ENCODE data around the gene MAST1.
"Not testable (repeated sequence)": the region's sequence is repeated elsewhere in the genome, so short reads cannot be mapped to it uniquely, and the experiment has no call there.

The MAST1 gene

GRCh38 chr19:12886969-12887747 is 48.8 kb downstream of the MAST1 start, which contains the start of gene KLF1:
TSS of gene KLF1 (minus strand) at chr19:12887201. CDS start at chr19:12887140, 61 bp downstream.
- no peak for DNase-seq (ENCODE audit: low spot score)
- Histone ChIP-seq H2BK5ac (ENCODE audit: low read length) (peak within 1 kb of the TSS; percentile 82), H2BK120ac (ENCODE audit: low read depth, low read length) (no peak within 1 kb of the TSS), H3K9me3 (replicated peaks in 1 of 2; ENCODE audit: control insufficient read depth in 2 of 2, insufficient read depth in 1 of 2, low read depth in 1 of 2, low read length in 2 of 2) (peaks cover 11 to 17% of the 10 kb centered on the region in 2 donors), H3K36me3 (replicated peaks in 1 of 2; ENCODE audit: control insufficient read depth in 2 of 2, insufficient read depth in 2 of 2, low read length in 2 of 2) (no peaks in the 10 kb centered on the region), H3K27me3 (ENCODE audit: control insufficient read depth in 3 of 3, insufficient read depth in 3 of 3, low read depth in 1 of 3, low read length in 3 of 3) (peaks cover 11 to 70% (median 42%) of the 10 kb centered on the region in 3 experiments), H2AK5ac (ENCODE audit: low read depth, low read length) (peak within 1 kb of the TSS; percentile 94), H2AFZ (ENCODE audit: low read length) (peak within 1 kb of the TSS; percentile 90), H3K23ac (ENCODE audit: low read depth, low read length, poor library complexity) (peak within 1 kb of the TSS; percentile 68), H3K4me1 (ENCODE audit: control insufficient read depth in 2 of 2, insufficient read depth in 1 of 2, low read depth in 1 of 2, low read length in 2 of 2) (peaks cover 4 to 8% of the 10 kb centered on the region in 2 donors), H3K27ac (replicated peaks; ENCODE audit: low read length) (no peak within 1 kb of the TSS), H3K18ac (ENCODE audit: low read length) (peak within 1 kb of the TSS; percentile 90), H3K4me3 (ENCODE audit: low read length in 2 of 2) (no peak within 1 kb of the TSS), H3K4ac (ENCODE audit: low read length) (no peak within 1 kb of the TSS), H3K14ac (ENCODE audit: low read length) (no peak within 1 kb of the TSS), H4K91ac (ENCODE audit: low read depth, low read length, poor library complexity) (no peak within 1 kb of the TSS), H4K8ac (ENCODE audit: low read depth, low read length) (peak within 1 kb of the TSS; percentile 82), H3K4me2 (ENCODE audit: insufficient read depth, low read length, poor library complexity, severe bottlenecking) (peak within 1 kb of the TSS; percentile 89), H3K9ac (ENCODE audit: low read depth, low read length, poor library complexity) (peak within 1 kb of the TSS; percentile 30), H2BK12ac (ENCODE audit: low read length) (peak within 1 kb of the TSS; percentile 60), H2BK15ac (ENCODE audit: low read length) (peak within 1 kb of the TSS; percentile 89), H3K79me1 (ENCODE audit: low read depth, low read length) (peaks cover 10% of the 10 kb centered on the region)
- WGBS, 2 donors (ENCODE audit: extremely low coverage in 2 of 2, insufficient read length in 2 of 2, insufficient replicate concordance in 1 of 2), result no CpG with 5 or more reads among the region's 17 CpGs

- no CpG with 5 or more reads among the region's 5 CpGs for WGBS, 2 donors (ENCODE audit: extremely low coverage in 2 of 2, insufficient read length in 2 of 2, insufficient replicate concordance in 1 of 2)
- Histone ChIP-seq H4K8ac (ENCODE audit: low read depth, low read length) (no peak overlapping the region), H2BK15ac (ENCODE audit: low read length) (no peak overlapping the region), H4K91ac (ENCODE audit: low read depth, low read length, poor library complexity) (no peak overlapping the region), H3K79me1 (ENCODE audit: low read depth, low read length) (peaks cover 10% of the 10 kb centered on the region), H3K23ac (ENCODE audit: low read depth, low read length, poor library complexity) (no peak overlapping the region), H3K36me3 (replicated peaks in 1 of 2; ENCODE audit: control insufficient read depth in 2 of 2, insufficient read depth in 2 of 2, low read length in 2 of 2) (peaks cover 0 to 1% of the 10 kb centered on the region in 2 donors), H2BK120ac (ENCODE audit: low read depth, low read length) (no peak overlapping the region), H3K9ac (ENCODE audit: low read depth, low read length, poor library complexity) (no peak overlapping the region), H2AK5ac (ENCODE audit: low read depth, low read length) (no peak overlapping the region), H3K4me2 (ENCODE audit: insufficient read depth, low read length, poor library complexity, severe bottlenecking) (no peak overlapping the region), H2BK5ac (ENCODE audit: low read length) (no peak overlapping the region), H3K27ac (replicated peaks; ENCODE audit: low read length) (no peak overlapping the region), H3K4ac (ENCODE audit: low read length) (no peak overlapping the region), H3K9me3 (replicated peaks in 1 of 2; ENCODE audit: control insufficient read depth in 2 of 2, insufficient read depth in 1 of 2, low read depth in 1 of 2, low read length in 2 of 2) (peaks cover 11 to 13% of the 10 kb centered on the region in 2 donors), H3K4me1 (ENCODE audit: control insufficient read depth in 2 of 2, insufficient read depth in 1 of 2, low read depth in 1 of 2, low read length in 2 of 2) (peaks cover 4 to 8% of the 10 kb centered on the region in 2 donors), H2BK12ac (ENCODE audit: low read length) (no peak overlapping the region), H3K18ac (ENCODE audit: low read length) (no peak overlapping the region), H3K27me3 (ENCODE audit: control insufficient read depth in 3 of 3, insufficient read depth in 3 of 3, low read depth in 1 of 3, low read length in 3 of 3) (peaks cover 11 to 60% (median 39%) of the 10 kb centered on the region in 3 experiments), H3K14ac (ENCODE audit: low read length) (no peak overlapping the region), H3K4me3 (ENCODE audit: low read length in 2 of 2) (no peak overlapping the region), H2AFZ (ENCODE audit: low read length) (no peak overlapping the region)
- DNase-seq (ENCODE audit: low spot score), result no peak
Observed at GRCh38 chr19:12888006-12888603, 49.8 kb downstream of the MAST1 start.

- not testable (repeated sequence) for H3K4me1 ChIP-seq (ENCODE audit: control insufficient read depth in 2 of 2, insufficient read depth in 1 of 2, low read depth in 1 of 2, low read length in 2 of 2); H2BK120ac ChIP-seq (ENCODE audit: low read depth, low read length); H2BK15ac ChIP-seq (ENCODE audit: low read length); DNase-seq (ENCODE audit: low spot score); H3K14ac ChIP-seq (ENCODE audit: low read length); H3K4ac ChIP-seq (ENCODE audit: low read length); H2BK12ac ChIP-seq (ENCODE audit: low read length); H2BK5ac ChIP-seq (ENCODE audit: low read length); H3K79me1 ChIP-seq (ENCODE audit: low read depth, low read length); H4K91ac ChIP-seq (ENCODE audit: low read depth, low read length, poor library complexity); H2AK5ac ChIP-seq (ENCODE audit: low read depth, low read length); H3K9me3 ChIP-seq (replicated peaks in 1 of 2; ENCODE audit: control insufficient read depth in 2 of 2, insufficient read depth in 1 of 2, low read depth in 1 of 2, low read length in 2 of 2); H3K18ac ChIP-seq (ENCODE audit: low read length); H4K8ac ChIP-seq (ENCODE audit: low read depth, low read length); H3K23ac ChIP-seq (ENCODE audit: low read depth, low read length, poor library complexity)
- Histone ChIP-seq H3K9ac (ENCODE audit: low read depth, low read length, poor library complexity) (peak overlapping the region; percentile 80), H3K4me3 (ENCODE audit: low read length in 2 of 2) (peak overlapping the region; percentile 84 to 90), H3K27me3 (ENCODE audit: control insufficient read depth in 3 of 3, insufficient read depth in 3 of 3, low read depth in 1 of 3, low read length in 3 of 3) (peaks cover 3 to 38% (median 21%) of the 10 kb centered on the region in 3 experiments), H3K36me3 (replicated peaks in 1 of 2; ENCODE audit: control insufficient read depth in 2 of 2, insufficient read depth in 2 of 2, low read length in 2 of 2) (peaks cover 15 to 21% of the 10 kb centered on the region in 2 donors), H3K27ac (replicated peaks; ENCODE audit: low read length) (peak overlapping the region; percentile 52), H2AFZ (ENCODE audit: low read length) (peak overlapping the region; percentile 88), H3K4me2 (ENCODE audit: insufficient read depth, low read length, poor library complexity, severe bottlenecking) (peak overlapping the region; percentile 89)
- no CpG with 5 or more reads among the region's 10 CpGs for WGBS, 2 donors (ENCODE audit: extremely low coverage in 2 of 2, insufficient read length in 2 of 2, insufficient replicate concordance in 1 of 2)
Observed at GRCh38 chr19:12890299-12890786, 52.0 kb downstream of the MAST1 start.
